ENCODE results near the gene PSME2.

Gene PSME2

GRCh38 chr14:24179961-24180796 lies 33.8 kb upstream of the PSME2 start:
- DNase-seq (ENCODE audit: low spot score), result no peak

- no peak for DNase-seq (ENCODE audit: low spot score)
These were observed 33.0 kb upstream of the PSME2 start for GRCh38 chr14:24179294-24179960.

- no peak for DNase-seq (ENCODE audit: low spot score)
These were observed 32.2 kb upstream of the PSME2 start for GRCh38 chr14:24178399-24179178.

- DNase-seq (ENCODE audit: low spot score), result no peak
These were observed 31.5 kb upstream of the PSME2 start for GRCh38 chr14:24177891-24178290.

GRCh38 chr14:24177041-24177825 lies 30.8 kb upstream of the PSME2 start:
- DNase-seq (ENCODE audit: low spot score), result no peak

- DNase-seq (ENCODE audit: low spot score), result no peak
These were observed 30.2 kb upstream of the PSME2 start for GRCh38 chr14:24176599-24176998.

GRCh38 chr14:24172871-24173281 lies 26.5 kb upstream of the PSME2 start:
- DNase-seq (ENCODE audit: low spot score), result no peak

- no peak for DNase-seq (ENCODE audit: low spot score)
These were observed 26.0 kb upstream of the PSME2 start for GRCh38 chr14:24172261-24172860.

GRCh38 chr14:24171422-24172260 lies 25.2 kb upstream of the PSME2 start, which contains the start of gene REC8:
Gene REC8, plus strand, starts transcription at chr14:24172080. Its CDS starts 473 bp downstream, at chr14:24172553.
- DNase-seq (ENCODE audit: low spot score), result peak; percentile 99

GRCh38 chr14:24167469-24168114 lies 21.2 kb upstream of the PSME2 start:
- DNase-seq (ENCODE audit: low spot score), result no peak

- no peak for DNase-seq (ENCODE audit: low spot score)
These were observed 19.4 kb upstream of the PSME2 start for GRCh38 chr14:24165785-24166184.

GRCh38 chr14:24164518-24164991 lies 18.1 kb upstream of the PSME2 start:
- DNase-seq (ENCODE audit: low spot score), result no peak

GRCh38 chr14:24162093-24162492 lies 15.7 kb upstream of the PSME2 start:
- DNase-seq (ENCODE audit: low spot score), result no peak

- DNase-seq (ENCODE audit: low spot score), result peak; percentile 94
These were observed 14.7 kb upstream of the PSME2 start, which contains the start of gene IRF9 for GRCh38 chr14:24160850-24161804. Gene IRF9, plus strand, starts transcription at chr14:24161265. Its CDS starts 880 bp downstream, at chr14:24162145.

- DNase-seq (ENCODE audit: low spot score), result no peak
These were observed 14.1 kb upstream of the PSME2 start for GRCh38 chr14:24160499-24160849.

GRCh38 chr14:24159777-24160498 lies 13.5 kb upstream of the PSME2 start:
- no peak for DNase-seq (ENCODE audit: low spot score)

GRCh38 chr14:24157331-24157730 lies 10.9 kb upstream of the PSME2 start:
- DNase-seq (ENCODE audit: low spot score), result no peak
